Ishikawa (cell line): ENCODE results near the gene HBE1.

ENCODE experiments used
- CEBPB ChIP-seq: IDR thresholded peaks from 2 replicates; pipeline ENCODE4 v1.6.1; 2012
- CREB1 ChIP-seq: IDR thresholded peaks from 2 replicates; pipeline ENCODE4 v1.6.1; 2012; ENCODE audit warnings: low read depth
- EGR1 ChIP-seq: IDR thresholded peaks from 2 replicates; pipeline ENCODE4 v1.6.1; 2012
- EP300 ChIP-seq: IDR thresholded peaks from 2 replicates; pipeline ENCODE4 v1.6.1; 2012; ENCODE audit warnings: borderline replicate concordance
- FOXM1 ChIP-seq: IDR thresholded peaks from 2 replicates; pipeline ENCODE4 v1.6.1; 2012; ENCODE audit warnings: low read depth, borderline replicate concordance
- NFIC ChIP-seq: IDR thresholded peaks from 2 replicates; pipeline ENCODE4 v1.6.1; 2012
- RAD21 ChIP-seq: IDR thresholded peaks from 2 replicates; pipeline ENCODE4 v1.6.1; 2012; ENCODE audit warnings: low read depth
- REST ChIP-seq: IDR thresholded peaks from 2 replicates; pipeline ENCODE4 v1.6.1; 2012; ENCODE audit warnings: low read depth, mild to moderate bottlenecking
- TAF1 ChIP-seq: IDR thresholded peaks from 2 replicates; pipeline ENCODE4 v1.6.1; 2012; ENCODE audit warnings: low read depth, mild to moderate bottlenecking
- TCF12 ChIP-seq: IDR thresholded peaks from 2 replicates; pipeline ENCODE4 v1.6.1; 2012; ENCODE audit warnings: low read depth
- TEAD4 ChIP-seq: IDR thresholded peaks from 2 replicates; pipeline ENCODE4 v1.6.1; 2012
- USF1 ChIP-seq: IDR thresholded peaks from 2 replicates; pipeline ENCODE4 v1.6.1; 2012
- YY1 ChIP-seq: IDR thresholded peaks from 2 replicates; pipeline ENCODE4 v1.6.1; 2012; ENCODE audit warnings: low read depth
- ZBTB7A ChIP-seq: IDR thresholded peaks from 2 replicates; pipeline ENCODE4 v1.6.1; 2012; ENCODE audit warnings: low read depth
- TF ChIP-seq, protein P1 (sequence below): IDR thresholded peaks from 2 replicates; pipeline ENCODE4 v1.6.1; 2012

Gene HBE1

DNA sequence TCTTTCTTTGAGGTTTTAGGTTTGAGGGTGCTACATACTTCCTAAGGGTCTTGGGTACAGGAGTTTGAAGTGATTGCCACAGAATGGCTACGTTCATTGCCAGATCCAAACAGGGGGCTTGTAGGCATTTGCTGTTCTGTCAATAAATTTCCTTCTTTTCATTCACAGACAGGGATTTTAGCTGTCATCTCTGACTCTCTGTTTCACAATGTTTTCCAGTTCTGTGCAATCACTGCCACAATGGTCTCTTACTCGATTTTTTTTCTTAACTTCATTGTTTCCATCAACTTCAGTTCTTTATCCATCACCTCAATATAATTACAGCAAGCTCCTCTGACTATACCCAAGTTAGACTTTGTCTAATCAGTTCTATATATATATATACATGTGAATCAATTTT lies 29.3 kb downstream of the HBE1 start:
- TF ChIP-seq CREB1, result no peak
- TF ChIP-seq RAD21, result no peak
- TF ChIP-seq, protein P1, sequence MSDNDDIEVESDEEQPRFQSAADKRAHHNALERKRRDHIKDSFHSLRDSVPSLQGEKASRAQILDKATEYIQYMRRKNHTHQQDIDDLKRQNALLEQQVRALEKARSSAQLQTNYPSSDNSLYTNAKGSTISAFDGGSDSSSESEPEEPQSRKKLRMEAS, result no peak
- TF ChIP-seq CEBPB, result no peak
- no peak for TF ChIP-seq USF1
- TF ChIP-seq TEAD4, result no peak
- no peak for TF ChIP-seq ZBTB7A
- no peak for TF ChIP-seq FOXM1
- no peak for TF ChIP-seq EP300
- TF ChIP-seq EGR1, result no peak
- no peak for TF ChIP-seq TCF12
- TF ChIP-seq NFIC, result no peak
- TF ChIP-seq TAF1, result no peak
- no peak for TF ChIP-seq YY1
- TF ChIP-seq REST, result no peak

- TF ChIP-seq RAD21 (no peak), CEBPB (no peak), CREB1 (no peak), FOXM1 (no peak), YY1 (no peak), EGR1 (no peak), TEAD4 (no peak), NFIC (no peak), USF1 (no peak), TCF12 (no peak), EP300 (no peak), REST (no peak), TAF1 (no peak), ZBTB7A (no peak)
- TF ChIP-seq, protein P1, result no peak
Measured at GRCh38 chr11:5240056-5240455, 29.7 kb downstream of the HBE1 start.

GRCh38 chr11:5239046-5239445 lies 30.7 kb downstream of the HBE1 start:
- TF ChIP-seq USF1 (no peak), EGR1 (no peak), EP300 (no peak), TEAD4 (no peak), CREB1 (no peak), ZBTB7A (no peak), RAD21 (no peak), TCF12 (no peak), YY1 (no peak), CEBPB (no peak), FOXM1 (no peak), NFIC (no peak), TAF1 (no peak), REST (no peak)
- TF ChIP-seq, protein P1, result no peak

GRCh38 chr11:5238486-5238885 lies 31.3 kb downstream of the HBE1 start:
- TF ChIP-seq USF1 (no peak), EP300 (no peak), CREB1 (no peak), YY1 (no peak), NFIC (no peak), EGR1 (no peak), TAF1 (no peak), RAD21 (no peak), CEBPB (no peak), TEAD4 (no peak), REST (no peak), FOXM1 (no peak), ZBTB7A (no peak), TCF12 (no peak)
- TF ChIP-seq, protein P1, result no peak
